Suprapubic skin (tissue), 4 donors: ENCODE measurements around the gene SLC39A7. TPM values are rescaled to one million over a fixed set of nuclear protein-coding genes. Genes with fewer than 3 reads are reported as not detected.
A peak's percentile ranks its signal among the peaks of the same experiment; 100 is the strongest.

Experiments used
- DNase-seq, 2 donors: peaks; one replicate each; pipeline ENCODE4 v3.0.0-alpha.2; 2019; ENCODE audit warnings: low spot score in 2 of 2
- H3K27ac ChIP-seq: fragments of 200-600 bp; sonication (generic); one replicate; pipeline ENCODE4 v1.5.1; 2019
- H3K27me3 ChIP-seq: fragments of 200-600 bp; sonication (generic); one replicate; pipeline ENCODE4 v1.5.1; 2019
- H3K36me3 ChIP-seq: fragments of 200-600 bp; sonication (generic); one replicate; pipeline ENCODE4 v1.5.1; 2019
- H3K4me1 ChIP-seq: fragments of 200-600 bp; sonication (generic); one replicate; pipeline ENCODE4 v1.5.1; 2019
- H3K4me3 ChIP-seq: fragments of 200-600 bp; sonication (generic); one replicate; pipeline ENCODE4 v1.5.1; 2019; ENCODE audit warnings: mild to moderate bottlenecking
- H3K9me3 ChIP-seq: fragments of 200-600 bp; sonication (generic); one replicate; pipeline ENCODE4 v1.5.1; 2019
- EP300 ChIP-seq: sonication (generic); formaldehyde crosslinking; IDR thresholded peaks from one replicate; pipeline ENCODE4 v1.6.1; 2017; ENCODE audit warnings: antibody characterized with exemption
- POLR2A ChIP-seq, 2 donors: fragments of 450-650 bp; IDR thresholded peaks; one replicate each; pipeline ENCODE4 v1.6.1; 2017; ENCODE audit warnings: antibody characterized with exemption in 2 of 2, mild to moderate bottlenecking in 2 of 2, moderate library complexity in 2 of 2
- POLR2AphosphoS5 ChIP-seq, 3 donors: sonication (generic); formaldehyde crosslinking; IDR thresholded peaks; one replicate each; pipeline ENCODE4 v1.6.1; 2017; ENCODE audit warnings: antibody characterized with exemption in 3 of 3
- WGBS: methylation state at CpG from one replicate; pipeline ENCODE4 v1.1.5; 2018; 5-methylcytosine and 5-hydroxymethylcytosine counted together
- total RNA-seq, 4 donors: library from RNA; depleted of rRNA; stranded (reverse); fragments of >200 nt; gene quantifications; one replicate each; pipeline ENCODE4 v1.1.0, GENCODE V29; 2016
- TF ChIP-seq, protein P1 (sequence below), 2 donors: fragments of 200-600 bp in 1 of 2; fragments of 450-650 bp in 1 of 2; sonication (generic) in 1 of 2; IDR thresholded peaks; one replicate each; pipeline ENCODE4 v1.5.1; 2016 to 2019; ENCODE audit warnings: antibody characterized with exemption in 2 of 2, mild to moderate bottlenecking in 1 of 2, moderate library complexity in 1 of 2

The SLC39A7 gene
- total RNA-seq, 4 donors from 2014 or later = 29.3 to 46.3 (median 41.9) TPM

DNA sequence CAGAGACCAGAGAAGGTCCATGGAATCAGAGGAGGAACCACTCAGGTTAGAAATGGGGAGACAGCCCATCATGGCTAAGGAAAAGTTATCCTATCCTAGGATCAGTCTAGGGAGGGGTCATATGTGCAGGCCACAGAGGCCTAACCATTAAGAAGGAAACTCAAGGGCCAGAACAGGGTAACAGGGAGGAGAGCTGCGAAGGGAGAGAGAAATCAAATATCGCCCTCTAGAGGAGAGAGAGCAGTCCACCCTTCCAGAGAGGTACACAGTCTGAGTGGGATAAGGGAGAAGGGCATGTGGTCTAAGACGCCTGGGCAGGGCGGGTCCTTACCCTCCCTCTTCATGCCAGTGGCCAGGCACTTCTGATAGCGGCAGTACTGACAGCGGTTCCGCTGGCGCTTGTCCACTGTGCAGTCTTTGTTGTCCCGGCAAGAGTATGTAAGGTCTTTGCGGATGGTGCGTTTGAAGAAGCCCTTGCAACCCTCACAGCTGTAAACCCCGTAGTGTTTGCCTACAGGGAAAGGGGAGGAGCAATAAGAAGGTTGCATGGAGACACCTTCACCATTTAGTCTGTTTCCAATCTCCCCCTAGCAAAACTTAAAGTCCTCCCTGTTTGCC is 3.1 kb upstream of the SLC39A7 start:
- Histone ChIP-seq H3K27ac (no peak overlapping the region), H3K4me3 (no peak overlapping the region), H3K9me3 (no peaks in the 10 kb centered on the region), H3K27me3 (no peaks in the 10 kb centered on the region), H3K36me3 (peaks cover 33% of the 10 kb centered on the region), H3K4me1 (peaks cover 53% of the 10 kb centered on the region)
- DNase-seq = no peak
- TF ChIP-seq EP300 = no peak
- TF ChIP-seq POLR2AphosphoS5 (IDR thresholded peaks at IDR 0.05) = no peak
- TF ChIP-seq, protein P1, sequence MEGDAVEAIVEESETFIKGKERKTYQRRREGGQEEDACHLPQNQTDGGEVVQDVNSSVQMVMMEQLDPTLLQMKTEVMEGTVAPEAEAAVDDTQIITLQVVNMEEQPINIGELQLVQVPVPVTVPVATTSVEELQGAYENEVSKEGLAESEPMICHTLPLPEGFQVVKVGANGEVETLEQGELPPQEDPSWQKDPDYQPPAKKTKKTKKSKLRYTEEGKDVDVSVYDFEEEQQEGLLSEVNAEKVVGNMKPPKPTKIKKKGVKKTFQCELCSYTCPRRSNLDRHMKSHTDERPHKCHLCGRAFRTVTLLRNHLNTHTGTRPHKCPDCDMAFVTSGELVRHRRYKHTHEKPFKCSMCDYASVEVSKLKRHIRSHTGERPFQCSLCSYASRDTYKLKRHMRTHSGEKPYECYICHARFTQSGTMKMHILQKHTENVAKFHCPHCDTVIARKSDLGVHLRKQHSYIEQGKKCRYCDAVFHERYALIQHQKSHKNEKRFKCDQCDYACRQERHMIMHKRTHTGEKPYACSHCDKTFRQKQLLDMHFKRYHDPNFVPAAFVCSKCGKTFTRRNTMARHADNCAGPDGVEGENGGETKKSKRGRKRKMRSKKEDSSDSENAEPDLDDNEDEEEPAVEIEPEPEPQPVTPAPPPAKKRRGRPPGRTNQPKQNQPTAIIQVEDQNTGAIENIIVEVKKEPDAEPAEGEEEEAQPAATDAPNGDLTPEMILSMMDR (IDR thresholded peaks at IDR 0.05) = peak; percentile 40 to 70
- TF ChIP-seq POLR2A (IDR thresholded peaks at IDR 0.05) = no peak
- 21% methylated on average over 11 of the region's 12 CpGs for WGBS

- no peaks in the 10 kb centered on the region for H3K27me3 ChIP-seq
- no peaks in the 10 kb centered on the region for H3K9me3 ChIP-seq
- H3K4me1 ChIP-seq = peaks cover 45% of the 10 kb centered on the region
- no peak overlapping the region for H3K4me3 ChIP-seq
- TF ChIP-seq, protein P1 (IDR thresholded peaks at IDR 0.05) = no peak
- TF ChIP-seq POLR2AphosphoS5 (IDR thresholded peaks at IDR 0.05) (no peak), EP300 (no peak), POLR2A (IDR thresholded peaks at IDR 0.05) (no peak)
- no peak for DNase-seq
- no peak overlapping the region for H3K27ac ChIP-seq
- WGBS = 68% methylated on average over 6 of the region's 6 CpGs
- H3K36me3 ChIP-seq = peaks cover 41% of the 10 kb centered on the region
These were observed 2.4 kb upstream of the SLC39A7 start for GRCh38 chr6:33198159-33198852.

- no peak for TF ChIP-seq POLR2AphosphoS5 (IDR thresholded peaks at IDR 0.05)
- TF ChIP-seq POLR2A (IDR thresholded peaks at IDR 0.05) = no peak
- TF ChIP-seq, protein P1 (IDR thresholded peaks at IDR 0.05) = no peak
- no peak for TF ChIP-seq EP300
- Histone ChIP-seq H3K36me3 (peaks cover 47% of the 10 kb centered on the region), H3K27ac (no peak overlapping the region), H3K4me3 (peak overlapping the region; percentile 77), H3K4me1 (peaks cover 50% of the 10 kb centered on the region), H3K9me3 (no peaks in the 10 kb centered on the region), H3K27me3 (no peaks in the 10 kb centered on the region)
- 27% methylated on average over 3 of the region's 3 CpGs for WGBS
- DNase-seq = no peak
These were observed 1.7 kb upstream of the SLC39A7 start for GRCh38 chr6:33198853-33199436.

DNA sequence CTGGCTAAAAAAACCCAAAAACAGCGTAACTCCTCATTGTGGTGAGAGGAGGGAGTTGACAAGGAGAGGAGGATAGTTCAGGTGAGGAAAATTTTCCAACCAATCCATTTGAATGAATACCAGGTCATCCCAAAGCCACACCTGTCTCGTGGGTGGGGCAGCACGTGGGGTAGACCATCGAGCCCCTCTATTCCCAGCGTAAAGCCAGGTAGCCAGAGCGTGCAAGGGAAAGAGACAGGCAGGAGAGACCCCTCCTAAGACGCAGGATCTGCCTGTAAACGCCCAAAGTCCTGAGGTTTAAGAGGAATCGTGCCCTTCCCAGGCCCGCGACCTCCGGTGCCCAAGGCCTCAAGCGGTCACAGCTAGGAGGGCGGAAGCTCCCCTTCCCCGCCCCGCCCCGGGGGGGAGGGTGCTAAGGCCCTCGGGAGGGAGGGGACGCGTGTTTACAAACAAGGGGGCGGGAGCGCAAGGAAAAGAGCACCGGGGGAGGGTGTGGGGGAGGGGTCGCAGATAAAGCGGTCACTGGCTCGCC is 914 bp upstream of the SLC39A7 start:
- H3K27ac ChIP-seq = peak overlapping the region; percentile 96
- 2% methylated on average over 25 of the region's 26 CpGs for WGBS
- no peaks in the 10 kb centered on the region for H3K9me3 ChIP-seq
- H3K27me3 ChIP-seq = no peaks in the 10 kb centered on the region
- TF ChIP-seq EP300 (no peak), POLR2AphosphoS5 (IDR thresholded peaks at IDR 0.05) (no peak), POLR2A (IDR thresholded peaks at IDR 0.05) (no peak)
- TF ChIP-seq, protein P1 (IDR thresholded peaks at IDR 0.05) = no peak
- DNase-seq = no peak
- peaks cover 56% of the 10 kb centered on the region for H3K4me1 ChIP-seq
- H3K36me3 ChIP-seq = peaks cover 39% of the 10 kb centered on the region
- H3K4me3 ChIP-seq = peak overlapping the region; percentile 77

DNA sequence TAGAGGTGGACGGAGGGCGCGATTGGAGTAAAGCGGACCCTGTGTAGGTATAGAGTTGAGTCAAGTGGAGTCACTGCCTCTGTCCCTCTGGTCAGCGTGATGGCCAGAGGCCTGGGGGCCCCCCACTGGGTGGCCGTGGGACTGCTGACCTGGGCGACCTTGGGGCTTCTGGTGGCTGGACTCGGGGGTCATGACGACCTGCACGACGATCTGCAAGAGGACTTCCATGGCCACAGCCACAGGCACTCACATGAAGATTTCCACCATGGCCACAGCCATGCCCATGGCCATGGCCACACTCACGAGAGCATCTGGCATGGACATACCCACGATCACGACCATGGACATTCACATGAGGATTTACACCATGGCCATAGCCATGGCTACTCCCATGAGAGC is 479 bp downstream of the SLC39A7 start:
- DNase-seq = no peak
- H3K27ac ChIP-seq = peak overlapping the region; percentile 96
- no peaks in the 10 kb centered on the region for H3K27me3 ChIP-seq
- H3K4me1 ChIP-seq = peaks cover 66% of the 10 kb centered on the region
- TF ChIP-seq POLR2A (IDR thresholded peaks at IDR 0.05) (no peak), EP300 (no peak), POLR2AphosphoS5 (IDR thresholded peaks at IDR 0.05) (no peak)
- TF ChIP-seq, protein P1 (IDR thresholded peaks at IDR 0.05) = no peak
- H3K36me3 ChIP-seq = peaks cover 25% of the 10 kb centered on the region
- H3K9me3 ChIP-seq = no peaks in the 10 kb centered on the region
- WGBS = 6% methylated on average over 14 of the region's 14 CpGs
- peak overlapping the region; percentile 77 for H3K4me3 ChIP-seq
